Stimulated activated CD4-positive, alpha-beta T cell treated with anti-CD3 and anti-CD28 coated beads, TNF-alpha, amount 100 ng/mL, for 48 hours (primary cell): ENCODE measurements around the gene DLK1.

Source experiments
- DNase-seq, 3 donors: peaks; one replicate each; pipeline ENCODE4 v3.0.0-alpha.2; 2020; ENCODE audit warnings: low read depth in 3 of 3

DLK1 gene

DNA sequence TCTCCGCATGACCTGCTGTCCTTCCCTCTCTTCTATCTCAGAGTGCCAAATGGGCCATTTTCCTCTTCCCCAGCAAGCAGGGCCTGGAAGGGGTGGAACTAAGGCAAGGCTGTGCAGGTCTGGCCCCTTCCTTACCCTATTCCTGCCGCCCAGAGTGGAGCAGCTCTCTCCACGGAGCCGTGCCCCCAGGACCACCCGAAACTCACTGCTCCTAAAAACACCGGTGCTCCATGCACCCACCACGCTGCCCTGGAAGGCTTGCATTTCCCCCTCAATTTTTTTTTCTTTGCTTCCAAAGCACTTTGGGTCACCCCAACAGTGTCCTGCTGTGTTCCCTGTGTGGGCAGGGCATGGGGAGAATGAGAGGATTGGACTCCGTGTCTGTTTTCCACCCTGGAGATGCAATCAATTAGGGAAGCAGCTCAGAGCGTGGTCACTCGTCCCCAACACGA lies 50.7 kb downstream of the DLK1 start:
- DNase-seq: no peak

DNA sequence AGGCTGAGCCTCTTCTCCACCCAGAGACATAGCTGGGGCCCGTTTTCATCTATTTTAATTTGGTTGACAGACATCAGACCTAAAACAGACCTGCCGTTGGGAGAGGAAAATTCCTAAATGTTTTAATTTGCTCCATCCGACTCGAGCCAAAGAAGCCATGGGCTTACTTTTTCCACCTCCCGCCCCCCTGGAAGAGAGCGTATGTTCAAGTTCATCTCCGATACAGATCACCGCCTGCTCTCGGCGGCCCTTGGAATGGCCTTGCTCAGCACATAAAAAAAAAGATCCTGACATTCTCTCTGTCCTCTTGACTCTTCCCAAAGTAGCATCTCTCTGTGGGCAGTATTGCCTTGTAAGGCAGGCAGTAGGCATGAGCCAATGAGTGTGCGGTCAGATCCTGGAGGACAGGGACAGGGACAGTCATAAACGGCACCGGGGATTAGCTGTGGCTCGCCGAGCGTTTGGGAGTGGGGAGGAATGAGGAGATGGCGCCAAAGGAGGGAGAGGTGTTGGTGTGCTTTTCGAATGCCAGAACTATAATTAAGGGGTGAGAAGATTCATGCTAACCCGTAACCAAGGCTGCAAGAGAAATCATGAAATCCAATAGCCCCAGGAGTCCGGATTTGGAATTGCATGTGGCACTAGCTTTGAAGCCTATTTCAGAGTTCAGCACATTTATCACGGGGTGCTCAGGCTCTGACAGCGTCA lies 51.3 kb downstream of the DLK1 start:
- no peak for DNase-seq

DNA sequence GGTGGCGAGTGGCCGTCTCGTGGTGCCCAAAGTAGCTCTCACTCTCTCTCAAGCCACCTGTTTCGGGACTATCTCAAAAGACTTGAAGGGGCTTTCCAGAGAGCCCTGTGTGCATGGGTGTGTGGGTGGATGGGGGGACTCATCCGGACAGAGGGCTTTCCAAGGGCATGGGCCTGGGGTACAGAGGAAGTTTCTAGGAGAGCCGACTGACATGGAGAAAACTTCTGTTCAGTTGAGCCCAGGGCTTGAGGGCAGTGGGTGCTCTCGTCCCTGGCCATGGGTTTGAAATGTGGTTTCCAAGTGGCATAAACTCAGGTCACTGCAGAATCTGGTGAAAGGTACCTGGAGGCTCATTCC lies 51.8 kb downstream of the DLK1 start:
- no peak for DNase-seq

DNA sequence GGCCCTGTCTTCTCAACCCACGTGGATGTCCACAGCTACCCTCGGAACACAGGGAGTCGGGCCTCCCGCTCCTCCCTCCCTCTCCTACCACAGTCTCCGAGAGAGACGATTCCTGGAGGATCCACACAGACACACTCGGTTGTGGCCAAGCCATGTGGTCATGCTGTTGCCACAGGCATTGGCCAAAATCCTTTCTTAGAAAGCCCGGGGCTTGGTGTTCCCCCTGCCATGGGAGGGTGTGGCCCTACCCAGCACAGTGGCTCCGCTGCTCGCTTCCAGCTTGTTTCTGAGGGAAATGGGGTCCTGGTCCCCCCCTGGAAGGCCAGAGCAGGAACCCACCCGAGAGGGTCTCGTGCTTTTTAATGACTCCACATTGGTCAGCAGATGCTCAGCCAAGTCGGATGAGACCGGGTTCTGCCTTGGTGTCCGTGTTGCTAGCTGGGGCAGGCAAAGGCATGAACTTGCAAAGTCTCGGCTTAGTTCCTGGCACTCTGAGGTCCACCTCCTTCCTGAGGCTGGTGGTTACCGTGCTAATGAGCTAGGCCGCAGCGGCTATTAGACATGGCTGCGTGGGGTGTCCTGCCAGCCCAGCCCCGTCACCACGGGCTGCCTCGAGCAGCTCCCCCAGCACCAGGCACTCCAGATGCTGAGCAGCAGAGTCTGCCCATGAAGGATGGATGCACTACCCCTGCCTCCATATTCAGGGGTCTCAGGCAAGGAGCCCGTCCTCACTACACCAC lies 52.4 kb downstream of the DLK1 start:
- DNase-seq: no peak

DNA sequence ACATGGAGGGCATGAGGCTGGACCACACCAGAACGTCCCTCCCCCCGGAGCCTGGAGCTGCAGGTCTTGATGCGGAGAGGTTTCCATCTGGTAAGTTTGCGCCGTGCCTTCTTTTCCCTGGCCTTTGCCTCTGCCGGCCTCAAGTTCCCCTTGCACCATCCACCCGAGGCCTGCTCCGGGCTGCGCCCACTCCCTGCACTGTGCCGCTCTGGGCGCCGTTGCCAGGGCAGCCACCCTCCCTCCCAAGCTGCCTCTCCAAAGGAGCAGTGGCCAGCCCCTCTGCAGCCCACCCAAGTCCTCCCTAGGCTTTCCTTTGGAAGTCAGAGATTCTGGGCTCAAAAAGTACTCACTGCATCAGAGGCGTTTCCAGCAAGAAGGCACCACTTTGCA lies 53.0 kb downstream of the DLK1 start:
- DNase-seq: no peak

DNA sequence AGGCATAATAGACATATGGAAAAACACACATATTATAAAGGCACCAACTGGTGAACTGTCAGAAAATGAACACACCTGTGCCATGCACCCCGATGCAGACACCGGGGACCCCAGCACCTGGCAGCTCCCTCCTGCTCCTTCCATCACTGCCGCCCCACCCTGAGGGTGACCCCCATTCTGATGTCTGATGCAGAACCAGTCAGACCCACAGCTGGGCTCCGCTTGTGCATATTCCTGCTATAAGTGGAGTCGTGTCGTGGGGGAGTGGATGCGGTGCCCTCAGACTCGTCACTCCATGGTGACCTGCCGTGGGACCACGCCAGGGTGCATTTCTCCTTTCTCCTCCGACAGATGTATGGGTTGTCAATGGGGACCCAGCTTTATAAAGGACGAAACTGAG lies 53.6 kb downstream of the DLK1 start:
- DNase-seq: no peak

DNA sequence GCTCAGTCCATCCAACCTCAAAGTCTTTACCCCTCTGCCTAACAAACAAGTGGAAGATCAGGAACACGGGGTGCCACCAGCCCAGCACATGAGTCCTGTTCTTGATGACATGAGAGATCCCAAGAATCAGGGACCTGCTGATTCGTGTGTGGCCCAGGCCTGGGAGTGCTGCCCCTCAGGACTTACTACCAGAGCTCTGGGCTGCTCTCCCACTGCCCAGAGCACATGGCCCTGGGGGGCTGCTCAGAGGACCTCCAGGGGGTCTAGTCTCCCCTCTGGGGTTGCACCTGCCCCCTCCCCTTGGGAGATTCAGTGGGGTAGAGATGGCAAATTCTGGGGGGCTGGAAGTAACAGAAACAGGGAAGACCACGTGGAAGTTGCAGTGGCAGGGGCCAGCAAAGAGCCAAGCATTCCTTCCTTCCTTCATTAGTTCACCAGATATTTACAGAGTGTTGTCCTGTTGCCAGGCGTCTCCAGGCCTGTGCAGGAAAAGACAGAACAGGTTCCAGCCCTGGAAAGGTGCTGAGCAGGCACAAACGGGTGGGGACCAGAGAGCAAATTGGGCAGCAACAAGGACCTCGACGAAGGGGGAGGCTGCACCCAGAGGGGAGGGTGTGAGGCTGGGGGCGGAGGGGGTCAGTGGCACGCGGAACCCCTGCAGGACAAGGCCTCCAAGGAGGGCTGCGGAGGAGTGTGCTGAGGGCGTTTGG lies 54.1 kb downstream of the DLK1 start:
- DNase-seq: no peak

DNA sequence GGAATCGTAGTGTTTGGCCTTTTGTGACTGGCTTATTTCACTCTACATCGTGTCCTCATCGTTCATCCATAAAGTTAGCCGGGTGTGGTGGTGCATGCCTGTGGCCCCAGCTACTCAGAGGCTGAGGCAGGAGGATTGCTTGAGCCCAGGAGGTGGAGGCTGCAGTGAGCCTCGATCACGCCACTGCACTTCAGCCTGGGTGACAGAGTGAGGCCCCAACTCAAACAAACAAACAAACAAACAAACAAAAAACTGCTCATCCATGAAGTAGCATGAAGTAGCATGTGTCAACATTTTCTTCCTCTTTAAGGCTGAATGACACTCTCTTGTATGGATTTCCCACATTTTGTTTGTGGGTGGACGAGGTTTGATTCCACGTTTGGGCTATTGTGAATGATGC lies 55.3 kb downstream of the DLK1 start:
- DNase-seq: no peak

DNA sequence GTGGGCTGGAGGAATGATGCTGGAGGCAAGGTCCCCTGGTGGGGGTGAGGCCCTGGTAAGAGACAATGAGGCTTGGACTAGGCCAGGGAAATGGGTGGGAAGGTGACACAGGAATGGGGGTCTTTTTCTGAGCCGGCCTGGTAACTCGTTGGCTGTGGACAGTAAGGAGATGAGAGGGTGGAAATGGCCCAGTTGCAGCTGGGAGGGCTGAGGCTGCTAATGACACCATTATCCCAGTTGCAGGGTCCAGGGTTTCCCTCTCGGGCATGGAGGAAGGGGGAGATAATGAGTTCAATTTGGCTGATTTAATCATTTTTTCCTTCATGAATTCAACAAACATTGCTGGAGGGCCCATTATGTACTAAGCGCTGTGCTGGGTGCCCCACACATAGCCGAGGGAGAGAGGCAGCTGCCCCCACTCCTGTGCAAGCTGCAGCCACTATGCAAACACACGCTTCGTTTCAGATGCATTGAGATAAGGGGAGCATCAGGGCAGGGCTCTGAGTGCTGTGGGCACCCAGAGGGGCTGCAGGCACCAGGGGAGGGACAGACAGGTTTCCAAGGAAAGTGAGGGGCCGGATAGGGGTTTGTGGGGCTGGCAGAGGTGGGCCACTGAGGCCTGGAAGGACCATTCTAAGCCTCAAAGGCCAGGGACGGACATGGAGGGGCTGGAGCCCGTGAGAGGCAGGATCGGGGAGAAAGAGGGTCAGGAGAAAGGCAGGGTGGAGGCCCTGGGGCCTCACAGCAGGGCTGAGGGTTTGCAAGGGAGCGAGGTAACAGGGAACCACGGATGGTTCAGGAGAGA lies 56.0 kb downstream of the DLK1 start:
- no peak for DNase-seq

DNA sequence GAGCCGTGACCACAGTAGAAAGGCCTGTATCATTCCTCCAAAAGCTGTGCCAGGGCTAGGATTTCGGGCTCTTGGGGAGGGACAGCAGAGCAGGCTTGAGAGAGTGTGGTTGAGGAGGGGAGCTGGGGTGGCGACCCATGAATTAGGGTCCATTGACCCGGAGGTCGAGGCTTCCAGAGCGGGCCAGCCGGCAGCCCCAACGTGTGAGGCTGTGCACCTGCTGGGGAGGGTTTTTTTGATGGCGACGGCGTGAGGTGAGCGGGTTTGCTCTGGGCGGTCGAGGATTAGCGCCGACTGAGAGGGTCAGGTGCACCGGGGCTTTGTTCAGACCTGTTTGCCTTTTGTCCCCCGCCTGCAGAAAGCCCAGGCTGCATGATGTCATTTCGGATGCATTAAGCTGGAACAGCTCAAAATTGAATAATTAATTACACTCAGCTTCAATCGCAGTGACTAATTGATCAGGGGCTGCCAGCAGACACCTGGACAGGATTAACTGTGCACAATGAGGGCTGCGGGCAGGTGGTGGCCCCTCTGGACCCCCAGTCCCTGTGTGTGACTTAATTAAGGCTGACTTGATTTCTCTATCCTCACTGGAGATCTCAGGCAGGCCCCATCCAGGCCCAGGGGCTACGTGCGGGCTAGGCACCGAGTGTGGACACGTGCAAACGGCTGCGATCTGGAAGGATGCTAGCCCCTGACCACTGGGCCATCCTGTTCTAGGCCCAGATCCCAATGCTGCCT lies 57.1 kb downstream of the DLK1 start:
- no peak for DNase-seq

DNA sequence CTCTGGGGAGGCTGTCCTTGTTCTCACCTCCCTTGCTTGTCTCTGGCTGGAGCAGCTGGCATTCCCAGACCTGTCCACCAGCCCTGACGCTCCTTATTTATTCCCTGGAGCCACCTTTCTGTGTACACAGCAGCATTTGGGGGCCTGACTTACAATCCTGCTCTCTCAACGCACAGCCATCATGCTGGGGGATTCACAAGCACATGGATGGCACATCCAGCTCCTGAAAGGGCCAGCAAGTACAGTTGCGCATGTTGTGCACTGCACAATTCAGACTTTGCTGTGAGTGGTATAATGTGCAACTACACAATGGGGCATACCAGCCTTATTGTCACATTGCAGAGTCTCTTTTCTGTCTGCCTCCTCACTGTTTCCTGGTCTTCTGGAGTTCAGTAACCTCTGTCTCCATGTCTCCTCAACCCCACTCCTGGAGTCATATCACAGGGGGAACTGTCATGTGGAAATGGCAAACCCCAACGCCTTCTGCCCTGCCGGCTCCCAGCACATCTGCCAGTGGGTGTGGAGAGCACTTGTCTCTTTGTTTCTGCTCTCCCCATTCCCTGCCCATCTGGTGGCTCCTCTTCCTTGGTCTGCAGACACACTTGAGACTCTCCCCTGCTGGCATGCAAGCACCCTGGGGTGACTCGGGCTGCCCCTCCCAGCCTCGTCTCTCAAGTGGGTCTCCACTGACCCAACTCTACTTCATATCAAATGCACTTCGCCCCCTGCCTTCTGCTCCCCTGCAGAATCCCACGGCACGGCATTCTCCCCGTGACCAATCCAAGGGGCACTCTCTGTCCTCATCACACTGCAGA lies 58.0 kb downstream of the DLK1 start:
- DNase-seq: no peak

DNA sequence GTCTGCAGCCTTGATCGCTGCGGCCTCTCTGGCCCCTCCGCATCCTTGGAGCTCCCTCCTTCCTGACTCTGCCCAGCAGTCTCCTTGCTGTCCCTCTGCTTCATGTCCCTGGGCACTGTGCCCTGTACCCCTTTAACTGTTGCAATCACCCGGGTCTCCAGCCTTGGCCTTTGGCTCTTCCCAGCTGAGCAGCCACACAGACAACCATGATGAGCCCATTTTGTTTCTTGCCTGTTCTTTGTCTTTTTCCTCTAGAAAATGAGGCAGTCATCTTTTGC lies 58.6 kb downstream of the DLK1 start:
- DNase-seq: no peak

DNA sequence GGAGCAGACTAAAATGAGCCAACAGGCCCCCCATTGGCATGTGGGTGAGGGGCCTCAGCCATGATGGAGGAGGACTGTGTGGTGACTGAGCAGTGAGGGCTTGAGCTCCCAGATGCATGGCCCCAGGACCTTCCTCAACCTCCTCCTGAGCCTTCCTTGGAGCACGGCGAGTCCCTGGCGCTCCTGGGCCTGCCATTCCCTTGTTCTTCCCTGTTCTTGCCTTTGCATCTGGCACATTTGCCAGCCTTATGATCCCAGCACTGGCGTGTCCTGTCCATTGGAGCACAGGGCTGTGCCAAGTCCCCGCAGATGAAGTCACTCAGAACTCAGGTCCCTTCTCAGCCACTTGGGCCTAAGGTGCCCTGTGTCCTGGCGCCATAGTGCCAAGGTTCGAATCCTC lies 58.9 kb downstream of the DLK1 start:
- DNase-seq: no peak

DNA sequence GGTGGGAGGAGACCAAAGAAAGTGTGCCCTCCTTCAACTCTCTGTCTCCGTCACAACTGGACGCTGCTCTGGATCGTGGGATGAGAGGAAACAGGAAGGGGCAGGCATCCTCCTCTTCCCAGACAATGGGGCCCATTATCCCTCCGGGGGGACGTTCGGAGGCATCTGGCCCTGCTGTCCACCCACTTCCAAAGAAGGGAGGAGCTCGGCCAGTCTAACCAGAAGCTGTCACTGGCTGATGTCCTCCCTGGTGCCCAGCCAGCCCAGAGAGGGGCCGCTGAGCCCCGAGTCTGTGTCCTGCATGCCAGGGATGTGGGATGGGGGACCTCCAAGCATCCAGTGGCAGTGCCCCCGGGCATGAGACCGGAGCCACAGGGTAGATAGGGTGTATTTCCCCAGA lies 59.4 kb downstream of the DLK1 start:
- DNase-seq: no peak

DNA sequence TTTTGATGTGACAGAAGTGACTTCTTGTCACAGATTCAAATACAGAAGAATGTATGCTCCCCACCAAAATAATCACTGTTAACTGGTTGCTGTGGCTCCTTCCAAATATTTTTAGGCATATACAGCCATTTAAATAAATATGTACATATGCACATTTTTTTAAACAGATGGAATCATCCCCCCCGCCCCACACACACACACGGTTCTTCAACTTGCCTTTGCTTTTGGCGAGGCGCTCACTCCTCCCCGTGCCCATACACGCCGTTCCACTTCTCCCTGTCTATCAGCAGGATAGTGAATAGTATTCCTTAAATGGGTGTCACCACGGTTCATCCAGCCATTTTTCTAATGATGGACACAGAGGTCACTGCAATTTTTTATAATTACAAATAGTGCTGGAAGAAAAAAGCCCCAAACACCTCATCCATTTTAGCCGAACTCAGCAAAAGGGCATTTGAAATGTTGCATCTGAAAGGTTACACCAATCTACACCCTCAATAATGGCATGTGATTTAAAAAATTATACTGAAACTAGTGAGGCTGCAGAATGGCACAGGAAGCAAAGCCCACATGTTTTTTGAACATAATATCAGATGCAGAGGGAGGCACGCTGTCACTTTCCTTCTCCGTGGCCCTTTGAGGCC lies 60.0 kb downstream of the DLK1 start:
- no peak for DNase-seq

DNA sequence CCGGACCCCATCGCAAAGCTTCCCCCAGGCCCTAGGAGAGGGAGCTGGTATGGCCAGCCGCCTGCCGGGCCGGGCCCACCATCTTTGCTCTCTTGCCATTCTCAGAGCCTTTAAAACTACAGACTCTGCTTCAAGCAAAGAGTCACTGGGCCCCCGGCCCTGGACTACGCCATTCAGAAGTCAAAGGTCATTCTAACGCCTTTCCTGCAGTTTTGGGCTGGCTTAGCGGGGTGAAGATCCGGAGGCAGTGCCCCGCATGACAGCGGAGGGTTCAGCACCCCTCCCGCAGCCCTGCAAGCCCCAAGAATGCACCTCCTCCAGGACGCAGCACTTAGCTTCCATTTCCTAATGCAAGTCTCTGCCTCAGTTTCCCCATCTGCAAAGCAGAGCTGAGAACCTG lies 61.0 kb downstream of the DLK1 start:
- no peak for DNase-seq
